ENCODE measurements around the gene UBALD1. TPM values are rescaled to one million over a fixed set of nuclear protein-coding genes. Genes with fewer than 3 reads are reported as not detected.
A peak's percentile ranks its signal among the peaks of the same experiment; 100 is the strongest.
"Not testable (repeated sequence)": the region's sequence is repeated elsewhere in the genome, so short reads cannot be mapped to it uniquely, and the experiment has no call there.

UBALD1 gene
- total RNA-seq, 1 donor from 2014 or later, result 33.6 TPM

- Mint-ChIP-seq H3K4me1 (ENCODE audit: unreplicated experiment) (no peaks in the 10 kb centered on the region), H3K27me3 (ENCODE audit: unreplicated experiment) (no peaks in the 10 kb centered on the region), H3K36me3 (ENCODE audit: unreplicated experiment) (peaks cover 26% of the 10 kb centered on the region), H3K9me3 (ENCODE audit: unreplicated experiment) (no peaks in the 10 kb centered on the region), H3K27ac (ENCODE audit: unreplicated experiment) (no peak overlapping the region), H3K4me3 (ENCODE audit: unreplicated experiment) (no peak overlapping the region)
- no peak for TF ChIP-seq CTCF (IDR thresholded peaks at IDR 0.05)
- DNase-seq (ENCODE audit: extremely low spot score, unreplicated experiment), result no peak
These were observed 40.4 kb upstream of the UBALD1 start for GRCh38 chr16:4654964-4655590.

GRCh38 chr16:4654011-4654963, 39.6 kb upstream of the UBALD1 start:
- no peak for TF ChIP-seq CTCF (IDR thresholded peaks at IDR 0.05)
- Mint-ChIP-seq H3K4me3 (ENCODE audit: unreplicated experiment) (no peak overlapping the region), H3K36me3 (ENCODE audit: unreplicated experiment) (peaks cover 26% of the 10 kb centered on the region), H3K4me1 (ENCODE audit: unreplicated experiment) (no peaks in the 10 kb centered on the region), H3K27me3 (ENCODE audit: unreplicated experiment) (no peaks in the 10 kb centered on the region), H3K9me3 (ENCODE audit: unreplicated experiment) (no peaks in the 10 kb centered on the region), H3K27ac (ENCODE audit: unreplicated experiment) (no peak overlapping the region)
- no peak for DNase-seq (ENCODE audit: extremely low spot score, unreplicated experiment)

GRCh38 chr16:4652561-4652960, 37.9 kb upstream of the UBALD1 start:
- Mint-ChIP-seq H3K4me1 (ENCODE audit: unreplicated experiment) (no peaks in the 10 kb centered on the region), H3K4me3 (ENCODE audit: unreplicated experiment) (no peak overlapping the region), H3K27me3 (ENCODE audit: unreplicated experiment) (no peaks in the 10 kb centered on the region), H3K9me3 (ENCODE audit: unreplicated experiment) (no peaks in the 10 kb centered on the region), H3K36me3 (ENCODE audit: unreplicated experiment) (peaks cover 28% of the 10 kb centered on the region), H3K27ac (ENCODE audit: unreplicated experiment) (no peak overlapping the region)
- DNase-seq (ENCODE audit: extremely low spot score, unreplicated experiment), result no peak
- TF ChIP-seq CTCF (IDR thresholded peaks at IDR 0.05), result no peak

GRCh38 chr16:4651827-4652226, 37.1 kb upstream of the UBALD1 start:
- Mint-ChIP-seq H3K4me1 (ENCODE audit: unreplicated experiment) (no peaks in the 10 kb centered on the region), H3K36me3 (ENCODE audit: unreplicated experiment) (peaks cover 28% of the 10 kb centered on the region), H3K9me3 (ENCODE audit: unreplicated experiment) (no peaks in the 10 kb centered on the region), H3K27ac (ENCODE audit: unreplicated experiment) (no peak overlapping the region), H3K4me3 (ENCODE audit: unreplicated experiment) (no peak overlapping the region), H3K27me3 (ENCODE audit: unreplicated experiment) (no peaks in the 10 kb centered on the region)
- no peak for TF ChIP-seq CTCF (IDR thresholded peaks at IDR 0.05)
- no peak for DNase-seq (ENCODE audit: extremely low spot score, unreplicated experiment)

- H3K9me3 Mint-ChIP-seq (ENCODE audit: unreplicated experiment); H3K27me3 Mint-ChIP-seq (ENCODE audit: unreplicated experiment); H3K27ac Mint-ChIP-seq (ENCODE audit: unreplicated experiment); H3K4me1 Mint-ChIP-seq (ENCODE audit: unreplicated experiment); H3K4me3 Mint-ChIP-seq (ENCODE audit: unreplicated experiment): not testable (repeated sequence)
- peak; percentile 89 for DNase-seq (ENCODE audit: extremely low spot score, unreplicated experiment)
- peaks cover 25% of the 10 kb centered on the region for H3K36me3 Mint-ChIP-seq (ENCODE audit: unreplicated experiment)
- peak; percentile 74 for TF ChIP-seq CTCF (IDR thresholded peaks at IDR 0.05)
These were observed 35.9 kb upstream of the UBALD1 start for GRCh38 chr16:4650443-4651074.
